Measurements from ENCODE around the gene EIF3D.

EIF3D gene

GRCh38 chr22:36528795-36529751 lies at the start of gene EIF3D:
EIF3D (minus strand) TSS chr22:36529166; CDS start chr22:36526121, 3,045 bp downstream.
- peak; percentile 93 to 95 for DNase-seq (ENCODE audit: low read depth in 2 of 2, low spot score in 1 of 2)

GRCh38 chr22:36578619-36579018 lies 49.7 kb upstream of the EIF3D start:
- DNase-seq (ENCODE audit: low read depth in 2 of 2, low spot score in 1 of 2) = no peak

- no peak for DNase-seq (ENCODE audit: low read depth in 2 of 2, low spot score in 1 of 2)
Measured at GRCh38 chr22:36577019-36577418, 48.1 kb upstream of the EIF3D start.

- DNase-seq (ENCODE audit: low read depth in 2 of 2, low spot score in 1 of 2) = no peak
Measured at GRCh38 chr22:36574728-36575127, 45.8 kb upstream of the EIF3D start.

GRCh38 chr22:36573815-36574363 lies 44.9 kb upstream of the EIF3D start:
- DNase-seq (ENCODE audit: low read depth in 2 of 2, low spot score in 1 of 2) = no peak

- no peak for DNase-seq (ENCODE audit: low read depth in 2 of 2, low spot score in 1 of 2)
Measured at GRCh38 chr22:36571991-36572390, 43.0 kb upstream of the EIF3D start.

- no peak for DNase-seq (ENCODE audit: low read depth in 2 of 2, low spot score in 1 of 2)
Measured at GRCh38 chr22:36569999-36570398, 41.0 kb upstream of the EIF3D start.

- no peak for DNase-seq (ENCODE audit: low read depth in 2 of 2, low spot score in 1 of 2)
Measured at GRCh38 chr22:36568846-36569245, 39.9 kb upstream of the EIF3D start.

GRCh38 chr22:36566720-36567119 lies 37.8 kb upstream of the EIF3D start:
- DNase-seq (ENCODE audit: low read depth in 2 of 2, low spot score in 1 of 2) = no peak

- no peak for DNase-seq (ENCODE audit: low read depth in 2 of 2, low spot score in 1 of 2)
Measured at GRCh38 chr22:36565686-36566085, 36.7 kb upstream of the EIF3D start.

- no peak for DNase-seq (ENCODE audit: low read depth in 2 of 2, low spot score in 1 of 2)
Measured at GRCh38 chr22:36565159-36565507, 36.2 kb upstream of the EIF3D start.

GRCh38 chr22:36564422-36565158 lies 35.6 kb upstream of the EIF3D start:
- no peak for DNase-seq (ENCODE audit: low read depth in 2 of 2, low spot score in 1 of 2)

GRCh38 chr22:36563898-36564297 lies 34.9 kb upstream of the EIF3D start:
- no peak for DNase-seq (ENCODE audit: low read depth in 2 of 2, low spot score in 1 of 2)

- no peak for DNase-seq (ENCODE audit: low read depth in 2 of 2, low spot score in 1 of 2)
Measured at GRCh38 chr22:36563444-36563843, 34.5 kb upstream of the EIF3D start.

- no peak for DNase-seq (ENCODE audit: low read depth in 2 of 2, low spot score in 1 of 2)
Measured at GRCh38 chr22:36563001-36563400, 34.0 kb upstream of the EIF3D start.

- no peak for DNase-seq (ENCODE audit: low read depth in 2 of 2, low spot score in 1 of 2)
Measured at GRCh38 chr22:36562261-36562835, 33.4 kb upstream of the EIF3D start.

- DNase-seq (ENCODE audit: low read depth in 2 of 2, low spot score in 1 of 2) = no peak
Measured at GRCh38 chr22:36561291-36561811, 32.4 kb upstream of the EIF3D start.

- DNase-seq (ENCODE audit: low read depth in 2 of 2, low spot score in 1 of 2) = no peak
Measured at GRCh38 chr22:36560001-36560400, 31.0 kb upstream of the EIF3D start.

- DNase-seq (ENCODE audit: low read depth in 2 of 2, low spot score in 1 of 2) = no peak
Measured at GRCh38 chr22:36554098-36554497, 25.1 kb upstream of the EIF3D start.

GRCh38 chr22:36552289-36552688 lies 23.3 kb upstream of the EIF3D start:
- no peak for DNase-seq (ENCODE audit: low read depth in 2 of 2, low spot score in 1 of 2)
